ELF-1 (cell line): ENCODE data around the gene GDF10.

Experiments used
- DNase-seq: peaks from one replicate; pipeline ENCODE4 v3.0.0-alpha.2; 2016; ENCODE audit warnings: low read depth, low spot score

GDF10 gene

GRCh38 chr10:47314416-47314970 lies 14.5 kb downstream of the GDF10 start:
- no peak for DNase-seq

GRCh38 chr10:47315421-47315820 lies 15.4 kb downstream of the GDF10 start:
- DNase-seq: no peak

- no peak for DNase-seq
Measured at GRCh38 chr10:47316131-47316530, 16.1 kb downstream of the GDF10 start.

GRCh38 chr10:47317251-47317650 lies 17.3 kb downstream of the GDF10 start:
- DNase-seq: no peak

- DNase-seq: no peak
Measured at GRCh38 chr10:47318706-47319105, 18.7 kb downstream of the GDF10 start.

- DNase-seq: no peak
Measured at GRCh38 chr10:47319784-47320183, 19.8 kb downstream of the GDF10 start.

- no peak for DNase-seq
Measured at GRCh38 chr10:47320812-47321211, 20.8 kb downstream of the GDF10 start.

- no peak for DNase-seq
Measured at GRCh38 chr10:47321521-47322195, 21.7 kb downstream of the GDF10 start.

GRCh38 chr10:47322300-47323061 lies 22.5 kb downstream of the GDF10 start, which contains the start of gene GDF2:
Gene GDF2 (plus strand): TSS chr10:47322454. CDS start chr10:47322669, 215 bp downstream.
- no peak for DNase-seq

- DNase-seq: no peak
Measured at GRCh38 chr10:47323087-47323486, 23.1 kb downstream of the GDF10 start.

GRCh38 chr10:47323636-47324296 lies 23.8 kb downstream of the GDF10 start:
- no peak for DNase-seq

- DNase-seq: no peak
Measured at GRCh38 chr10:47325303-47326291, 25.6 kb downstream of the GDF10 start.

- DNase-seq: no peak
Measured at GRCh38 chr10:47326306-47326926, 26.4 kb downstream of the GDF10 start.

GRCh38 chr10:47326927-47327330 lies 26.9 kb downstream of the GDF10 start:
- no peak for DNase-seq

- no peak for DNase-seq
Measured at GRCh38 chr10:47329855-47330254, 29.9 kb downstream of the GDF10 start.

- no peak for DNase-seq
Measured at GRCh38 chr10:47330366-47330765, 30.4 kb downstream of the GDF10 start.

- DNase-seq: no peak
Measured at GRCh38 chr10:47330804-47331203, 30.8 kb downstream of the GDF10 start.

- DNase-seq: no peak
Measured at GRCh38 chr10:47331491-47331890, 31.5 kb downstream of the GDF10 start.

GRCh38 chr10:47331954-47332353 lies 32.0 kb downstream of the GDF10 start:
- DNase-seq: peak; percentile 48

- no peak for DNase-seq
Measured at GRCh38 chr10:47332371-47332770, 32.4 kb downstream of the GDF10 start.

GRCh38 chr10:47332946-47333345 lies 32.9 kb downstream of the GDF10 start:
- DNase-seq: no peak
